Gastroesophageal sphincter (tissue), 4 donors: ENCODE measurements around the gene CTSA. TPM values are rescaled to one million over a fixed set of nuclear protein-coding genes. Genes with fewer than 3 reads are reported as not detected.

Experiments used
- ATAC-seq: fragments of 150-250 bp; one replicate; pipeline ENCODE4 v1.9.1; 2016; ENCODE audit warnings: mild to moderate bottlenecking, moderate library complexity
- H3K27ac ChIP-seq, 4 donors: fragments of 200-600 bp; sonication (generic) in 3 of 4; 1 replicate in 3 of 4; 2 replicates in 1 of 4; pipeline ENCODE4 v1.5.1; 2016 to 2019
- H3K27me3 ChIP-seq: fragments of 200-600 bp; sonication (generic); one replicate; pipeline ENCODE4 v1.5.1; 2019
- H3K36me3 ChIP-seq, 2 donors: fragments of 200-600 bp; sonication (generic); one replicate each; pipeline ENCODE4 v1.5.1; 2019; ENCODE audit warnings: control low read depth in 1 of 2
- H3K4me1 ChIP-seq, 3 donors: fragments of 200-600 bp; sonication (generic); 1 replicate in 2 of 3; 2 replicates in 1 of 3; pipeline ENCODE4 v1.5.1; 2016 to 2019; ENCODE audit warnings: control low read depth in 2 of 3
- H3K4me3 ChIP-seq, 2 donors: fragments of 200-600 bp; sonication (generic); one replicate each; pipeline ENCODE4 v1.5.1; 2019; ENCODE audit warnings: mild to moderate bottlenecking in 1 of 2, moderate library complexity in 1 of 2
- H3K9me3 ChIP-seq, 3 donors: fragments of 200-600 bp; sonication (generic); one replicate each; pipeline ENCODE4 v1.5.1; 2017 to 2019; ENCODE audit warnings: control low read depth in 2 of 3
- CTCF ChIP-seq, 4 experiments: fragments of 200-600 bp in 2 of 4; fragments of 450-650 bp in 2 of 4; sonication (generic) in 1 of 4; IDR thresholded peaks; one replicate each; pipeline ENCODE4 v1.5.1; 2017 to 2019; ENCODE audit warnings: antibody characterized with exemption in 4 of 4, mild to moderate bottlenecking in 2 of 4, moderate library complexity in 2 of 4
- EP300 ChIP-seq: sonication (generic); formaldehyde crosslinking; IDR thresholded peaks from one replicate; pipeline ENCODE4 v1.6.1; 2017; ENCODE audit warnings: antibody characterized with exemption, mild to moderate bottlenecking
- POLR2A ChIP-seq, 2 donors: fragments of 450-650 bp; IDR thresholded peaks; one replicate each; pipeline ENCODE4 v1.6.1; 2017; ENCODE audit warnings: antibody characterized with exemption in 2 of 2, mild to moderate bottlenecking in 2 of 2, moderate library complexity in 1 of 2
- POLR2AphosphoS5 ChIP-seq: sonication (generic); formaldehyde crosslinking; IDR thresholded peaks from one replicate; pipeline ENCODE4 v1.6.1; 2017; ENCODE audit warnings: antibody characterized with exemption
- WGBS, 2 donors: methylation state at CpG; one replicate each; pipeline ENCODE4 v1.1.5; 2018; ENCODE audit warnings: low coverage in 1 of 2; 5-methylcytosine and 5-hydroxymethylcytosine counted together
- total RNA-seq, 4 donors: library from RNA; depleted of rRNA; stranded (reverse); fragments of >200 nt; gene quantifications; one replicate each; pipeline ENCODE4 v1.1.0, GENCODE V29; 2016

The CTSA gene
- total RNA-seq, 4 donors from 2014 or later, result 36.4 to 73.0 (median 56.6) TPM

DNA sequence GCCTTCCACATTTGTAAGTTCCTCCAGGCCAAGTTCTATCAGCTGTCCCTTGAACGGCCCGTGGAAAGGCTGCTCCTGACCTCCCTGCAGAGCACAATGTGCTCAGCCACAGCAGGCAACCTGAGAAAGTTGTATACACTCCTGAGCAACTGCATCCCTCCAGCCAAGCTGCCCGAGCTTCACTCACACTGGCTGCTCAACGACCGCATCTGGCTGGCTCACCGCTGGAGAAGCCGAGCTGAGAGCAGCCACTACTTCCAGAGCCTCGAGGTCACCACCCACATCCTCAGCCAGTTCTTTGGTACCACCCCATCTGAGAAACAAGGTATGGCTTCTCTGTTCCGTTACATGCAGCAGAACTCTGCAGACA lies 8.1 kb upstream of the CTSA start:
- ATAC-seq, result no peak
- WGBS, 2 donors, result 67% methylated on average over 5 of the region's 9 CpGs; no CpG with 5 or more reads in 1 of the 2 donors
- Histone ChIP-seq H3K36me3 (peaks cover 0 to 64% of the 10 kb centered on the region in 2 donors), H3K27me3 (no peaks in the 10 kb centered on the region), H3K27ac (no peak overlapping the region), H3K4me3 (no peak overlapping the region), H3K4me1 (peaks cover 0 to 49% (median 6%) of the 10 kb centered on the region in 3 donors), H3K9me3 (no peaks in the 10 kb centered on the region)
- TF ChIP-seq CTCF (IDR thresholded peaks at IDR 0.05) (no peak), POLR2AphosphoS5 (no peak), POLR2A (IDR thresholded peaks at IDR 0.05) (no peak), EP300 (no peak)

DNA sequence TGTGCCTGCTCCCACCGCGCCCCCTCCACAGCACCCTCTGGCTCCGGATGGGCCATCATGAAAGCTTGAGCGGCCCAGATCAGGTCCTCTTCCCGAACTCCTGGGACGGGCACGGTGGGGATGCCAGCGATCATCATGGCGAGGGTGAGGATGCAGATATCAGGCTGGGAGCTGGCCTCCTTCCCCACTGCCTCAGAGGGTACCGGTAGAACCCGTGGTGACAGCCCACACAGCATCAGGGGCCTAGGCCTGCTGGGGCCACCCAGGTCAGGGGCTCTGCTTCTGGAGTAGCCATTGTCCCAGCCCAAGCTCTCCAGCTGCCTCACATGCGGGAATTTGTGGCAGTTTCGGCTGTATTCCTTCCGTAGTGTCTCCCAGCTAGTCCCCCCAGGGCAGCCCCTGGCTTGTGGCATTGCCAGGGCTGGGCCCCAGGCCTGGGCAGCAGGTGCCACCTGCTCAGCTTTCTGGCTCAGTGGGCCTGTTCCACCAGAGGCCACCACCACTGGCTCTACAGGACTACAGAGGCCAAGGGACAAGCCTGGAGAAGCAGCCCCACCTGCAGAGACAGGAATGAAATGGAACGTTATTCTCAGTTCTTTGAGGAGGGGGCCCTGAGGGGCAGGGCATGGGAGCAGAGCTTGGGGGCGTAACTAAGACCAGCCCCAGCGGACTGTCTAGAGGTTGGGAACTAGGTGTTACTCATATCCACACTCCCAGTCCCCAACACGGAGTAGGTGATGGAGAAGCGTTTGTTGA lies 4.4 kb upstream of the CTSA start:
- WGBS, 2 donors, result 68 to 100% methylated on average over 1 to 4 of the region's 19 CpGs
- Histone ChIP-seq H3K36me3 (peaks cover 0 to 67% of the 10 kb centered on the region in 2 donors), H3K27ac (no peak overlapping the region), H3K4me1 (peaks cover 0 to 70% (median 11%) of the 10 kb centered on the region in 3 donors), H3K9me3 (no peaks in the 10 kb centered on the region), H3K27me3 (no peaks in the 10 kb centered on the region), H3K4me3 (no peak overlapping the region)
- no peak for ATAC-seq
- TF ChIP-seq POLR2A (IDR thresholded peaks at IDR 0.05), result no peak

DNA sequence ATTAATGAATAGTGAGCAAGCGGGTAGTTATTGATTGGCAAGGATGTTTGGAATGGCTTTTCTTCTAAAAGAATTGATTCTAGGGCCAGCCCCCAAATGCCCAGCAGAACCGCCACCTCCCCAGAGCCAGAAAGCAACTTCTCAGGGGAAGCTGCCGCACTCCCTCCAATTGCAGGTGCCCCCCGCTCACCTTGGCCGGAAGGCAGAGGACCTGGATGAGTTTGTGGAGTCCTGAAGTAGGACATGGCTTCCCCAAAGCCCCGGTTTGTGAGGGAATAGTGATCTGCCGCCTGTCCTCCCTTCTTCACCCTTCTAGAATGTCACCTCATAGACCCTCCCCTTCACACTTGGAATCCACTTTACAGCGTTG lies 3.8 kb upstream of the CTSA start, which contains the start of gene SPATA25:
Gene SPATA25, minus strand, starts transcription at position 277 of the 370 bp plus-strand sequence. Its CDS starts 32 bp downstream, at position 245.
- Histone ChIP-seq H3K36me3 (peaks cover 0 to 68% of the 10 kb centered on the region in 2 donors), H3K9me3 (no peaks in the 10 kb centered on the region), H3K4me3 (no peak within 1 kb of the TSS), H3K27ac (no peak within 1 kb of the TSS), H3K4me1 (peaks cover 0 to 70% (median 14%) of the 10 kb centered on the region in 3 donors), H3K27me3 (no peaks in the 10 kb centered on the region)
- no peak for TF ChIP-seq POLR2A (IDR thresholded peaks at IDR 0.05)
- TF ChIP-seq CTCF (IDR thresholded peaks at IDR 0.05), result no peak
- TF ChIP-seq POLR2AphosphoS5, result no peak
- TF ChIP-seq EP300, result no peak
- 60 to 84% methylated on average over 2 to 5 of the region's 8 CpGs for WGBS, 2 donors
- ATAC-seq, result no peak

DNA sequence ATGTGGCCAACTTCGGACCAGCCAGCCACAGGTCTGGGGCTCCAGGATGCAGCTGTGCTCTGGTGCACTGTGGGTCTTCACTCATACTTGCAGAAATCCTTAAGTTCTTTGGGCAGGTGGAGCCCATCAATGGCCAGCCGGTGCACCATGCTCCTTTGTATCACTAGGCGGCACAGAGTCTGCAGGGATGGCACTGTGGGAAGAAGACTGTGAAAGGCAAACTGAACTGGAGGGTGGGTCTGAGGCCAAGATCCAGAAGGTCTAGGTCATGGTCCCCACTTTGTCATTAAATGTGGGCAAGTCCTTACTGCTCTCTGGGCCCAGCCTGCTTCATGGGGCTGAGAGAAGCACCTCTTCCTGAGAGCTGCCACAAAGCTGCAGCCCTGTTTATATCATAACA lies 2.5 kb upstream of the CTSA start:
- H3K27me3 ChIP-seq, result no peaks in the 10 kb centered on the region
- peaks cover 0 to 68% (median 20%) of the 10 kb centered on the region in 3 donors for H3K4me1 ChIP-seq
- no peak overlapping the region for H3K27ac ChIP-seq
- H3K4me3 ChIP-seq, result no peak overlapping the region
- no peaks in the 10 kb centered on the region for H3K9me3 ChIP-seq
- WGBS, 2 donors, result no CpG with 5 or more reads among the region's 3 CpGs
- TF ChIP-seq CTCF (IDR thresholded peaks at IDR 0.05), result no peak
- no peak for TF ChIP-seq EP300
- TF ChIP-seq POLR2A (IDR thresholded peaks at IDR 0.05), result no peak
- no peak for TF ChIP-seq POLR2AphosphoS5
- H3K36me3 ChIP-seq, result peaks cover 0 to 68% of the 10 kb centered on the region in 2 donors
- no peak for ATAC-seq

DNA sequence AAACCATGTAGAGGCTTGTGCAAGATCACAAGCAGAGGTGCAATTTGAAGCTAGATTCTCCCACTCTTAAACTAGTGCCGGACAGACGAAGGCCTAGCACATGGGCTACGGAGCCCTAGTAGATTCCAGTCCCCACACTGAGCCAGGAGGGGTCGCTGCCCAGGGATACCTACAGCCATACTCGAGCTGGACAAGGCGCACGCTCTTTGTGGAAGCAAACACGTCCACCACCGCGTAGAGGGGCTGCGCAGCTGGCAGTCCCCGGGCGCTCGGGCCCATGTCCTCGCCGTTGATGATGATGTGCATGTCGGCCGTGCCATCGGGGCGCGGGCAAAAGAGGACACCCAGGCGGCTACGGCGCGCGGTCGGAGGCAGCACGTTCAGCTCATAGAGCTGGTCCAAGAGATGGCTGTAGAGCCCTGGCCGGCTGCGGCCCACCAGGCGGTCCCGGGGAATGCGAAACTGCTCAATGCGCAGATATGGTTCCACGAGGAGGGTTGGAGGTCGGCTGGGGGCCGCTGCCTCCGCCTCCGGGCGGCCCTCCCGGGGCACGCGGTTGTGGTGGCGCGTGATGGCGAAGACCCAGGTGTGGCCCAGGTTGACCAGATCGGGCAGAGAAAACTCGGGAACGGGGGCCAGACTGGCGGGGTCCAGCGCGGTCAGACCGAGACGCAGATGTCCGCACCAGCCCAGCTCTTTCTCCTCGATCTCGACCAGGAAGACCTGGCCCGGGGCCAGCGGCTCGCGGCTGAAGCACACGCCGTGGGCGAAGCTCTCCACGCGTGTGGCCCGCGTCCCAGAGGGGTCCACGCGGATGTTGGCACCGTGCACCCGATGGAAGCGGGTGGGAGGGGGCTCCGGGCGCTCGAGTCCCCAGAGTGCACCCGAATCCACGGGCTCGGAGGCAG lies 804 bp upstream of the CTSA start:
- Histone ChIP-seq H3K4me1 (peaks cover 0 to 53% (median 20%) of the 10 kb centered on the region in 3 donors), H3K27me3 (no peaks in the 10 kb centered on the region), H3K27ac (peak overlapping the region; percentile 76 to 96 (median 91)), H3K36me3 (peaks cover 0 to 68% of the 10 kb centered on the region in 2 donors), H3K4me3 (peak overlapping the region; percentile 64 to 92), H3K9me3 (no peaks in the 10 kb centered on the region)
- ATAC-seq, result peak; percentile 66
- WGBS, 2 donors, result 0 to 20% methylated on average over 1 to 8 of the region's 79 CpGs
- TF ChIP-seq POLR2A (IDR thresholded peaks at IDR 0.05), result no peak
- peak; percentile 50 for TF ChIP-seq POLR2AphosphoS5
- no peak for TF ChIP-seq EP300
- TF ChIP-seq CTCF (IDR thresholded peaks at IDR 0.05), result peak in 3 of 4 experiments; percentile 59 to 79 (median 67)
